Upper lobe of right lung (tissue), 1 donor: ENCODE measurements around the gene BCL11A. TPM values are rescaled to one million over a fixed set of nuclear protein-coding genes. Genes with fewer than 3 reads are reported as not detected.

Source experiments
- ATAC-seq: fragments of 200-7000 bp; cut with Tn5 transposase; one replicate; pipeline ENCODE4 v1.9.1; 2020; ENCODE audit warnings: mild to moderate bottlenecking, moderate library complexity
- DNase-seq: peaks from one replicate; pipeline ENCODE4 v3.0.0-alpha.2; 2020
- H3K27ac ChIP-seq: fragments of 200-600 bp; one replicate; pipeline ENCODE4 v1.8.0; 2022
- H3K27me3 ChIP-seq: fragments of 200-600 bp; one replicate; pipeline ENCODE4 v1.8.0; 2022; ENCODE audit warnings: mild to moderate bottlenecking
- H3K36me3 ChIP-seq: fragments of 200-600 bp; one replicate; pipeline ENCODE4 v1.8.0; 2022
- H3K4me1 ChIP-seq: fragments of 200-600 bp; one replicate; pipeline ENCODE4 v1.8.0; 2022
- H3K4me3 ChIP-seq: fragments of 200-600 bp; one replicate; pipeline ENCODE4 v1.8.0; 2022; ENCODE audit warnings: mild to moderate bottlenecking
- H3K9me3 ChIP-seq: fragments of 200-600 bp; one replicate; pipeline ENCODE4 v1.8.0; 2022
- intact Hi-C: fragments of 100-400 bp; cut with DNase I; formaldehyde crosslinking; loops from one replicate; pipeline ENCODE4 v1.11.0; 2022
- total RNA-seq: library from RNA; stranded (reverse); fragmentation: NEBNext Ultra II Directional; extraction: Animal tissue kit (Norgen Biotek cat#: 25700); gene quantifications from one replicate; pipeline ENCODE4 v1.2.1, GENCODE V29; 2021
- TF ChIP-seq, protein P1 (sequence below): fragments of 200-600 bp; IDR thresholded peaks from one replicate; pipeline ENCODE4 v1.8.0; 2022; ENCODE audit warnings: antibody characterized with exemption
- donor health status: DM: no; HTN: yes; CAD: no; lungs with severe emphysema.

BCL11A gene
- total RNA-seq, 1 donor from 2014 or later, result 10.3 TPM

DNA sequence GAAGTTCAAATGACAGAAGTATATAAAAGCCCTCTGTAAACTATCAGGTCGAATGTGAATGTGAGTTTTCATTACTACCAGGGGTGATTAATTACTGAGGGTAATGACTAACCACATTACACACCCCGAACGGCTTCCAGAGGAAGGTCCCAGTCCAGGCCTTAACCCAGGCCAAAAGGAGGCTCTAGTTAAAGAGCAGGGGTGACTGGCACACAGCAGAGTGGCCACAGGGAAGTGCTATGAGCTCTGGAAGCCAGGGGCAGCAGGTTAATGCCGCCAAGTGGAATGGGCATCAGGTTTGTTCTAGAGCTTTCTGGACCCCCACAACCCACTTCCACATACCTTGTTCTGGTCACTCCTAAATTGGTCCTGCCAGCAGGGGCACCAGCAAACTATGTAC, 87.7 kb downstream of the BCL11A start:
- ATAC-seq (no peak), DNase-seq (no peak)
- TF ChIP-seq, protein P1, sequence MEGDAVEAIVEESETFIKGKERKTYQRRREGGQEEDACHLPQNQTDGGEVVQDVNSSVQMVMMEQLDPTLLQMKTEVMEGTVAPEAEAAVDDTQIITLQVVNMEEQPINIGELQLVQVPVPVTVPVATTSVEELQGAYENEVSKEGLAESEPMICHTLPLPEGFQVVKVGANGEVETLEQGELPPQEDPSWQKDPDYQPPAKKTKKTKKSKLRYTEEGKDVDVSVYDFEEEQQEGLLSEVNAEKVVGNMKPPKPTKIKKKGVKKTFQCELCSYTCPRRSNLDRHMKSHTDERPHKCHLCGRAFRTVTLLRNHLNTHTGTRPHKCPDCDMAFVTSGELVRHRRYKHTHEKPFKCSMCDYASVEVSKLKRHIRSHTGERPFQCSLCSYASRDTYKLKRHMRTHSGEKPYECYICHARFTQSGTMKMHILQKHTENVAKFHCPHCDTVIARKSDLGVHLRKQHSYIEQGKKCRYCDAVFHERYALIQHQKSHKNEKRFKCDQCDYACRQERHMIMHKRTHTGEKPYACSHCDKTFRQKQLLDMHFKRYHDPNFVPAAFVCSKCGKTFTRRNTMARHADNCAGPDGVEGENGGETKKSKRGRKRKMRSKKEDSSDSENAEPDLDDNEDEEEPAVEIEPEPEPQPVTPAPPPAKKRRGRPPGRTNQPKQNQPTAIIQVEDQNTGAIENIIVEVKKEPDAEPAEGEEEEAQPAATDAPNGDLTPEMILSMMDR, result no peak

DNA sequence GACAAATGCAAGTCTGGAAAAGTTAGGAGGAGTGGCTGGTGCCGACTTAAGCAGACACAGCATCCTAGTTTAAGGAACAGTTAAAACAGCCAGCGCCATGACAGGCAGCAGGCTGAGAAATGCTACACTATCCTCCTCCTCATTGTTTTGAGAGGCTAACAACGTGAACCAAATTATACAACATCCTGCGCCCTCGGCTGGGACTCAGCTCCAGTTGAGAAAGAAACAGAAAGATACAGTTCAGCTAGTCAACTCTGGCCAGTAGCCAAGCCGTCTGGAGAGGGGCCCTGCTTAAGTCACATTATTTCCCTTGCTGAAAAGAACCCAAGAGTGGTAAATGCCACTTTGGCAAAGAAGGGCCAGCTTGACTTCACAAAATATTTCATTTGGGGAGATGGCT, 90.2 kb downstream of the BCL11A start:
- DNase-seq (no peak), ATAC-seq (no peak)
- intact Hi-C loops, result no loop called here
- TF ChIP-seq, protein P1, result no peak
- Histone ChIP-seq H3K4me3 (no peak overlapping the region), H3K36me3 (no peaks in the 10 kb centered on the region), H3K27ac (no peak overlapping the region), H3K4me1 (no peaks in the 10 kb centered on the region), H3K27me3 (no peaks in the 10 kb centered on the region), H3K9me3 (no peaks in the 10 kb centered on the region)

More for the DNA sequence above, 87.7 kb downstream of the BCL11A start:
- Histone ChIP-seq H3K36me3 (no peaks in the 10 kb centered on the region), H3K4me1 (no peaks in the 10 kb centered on the region), H3K9me3 (no peaks in the 10 kb centered on the region), H3K27me3 (no peaks in the 10 kb centered on the region), H3K27ac (no peak overlapping the region), H3K4me3 (no peak overlapping the region)
- intact Hi-C loops, result no loop called here

DNA sequence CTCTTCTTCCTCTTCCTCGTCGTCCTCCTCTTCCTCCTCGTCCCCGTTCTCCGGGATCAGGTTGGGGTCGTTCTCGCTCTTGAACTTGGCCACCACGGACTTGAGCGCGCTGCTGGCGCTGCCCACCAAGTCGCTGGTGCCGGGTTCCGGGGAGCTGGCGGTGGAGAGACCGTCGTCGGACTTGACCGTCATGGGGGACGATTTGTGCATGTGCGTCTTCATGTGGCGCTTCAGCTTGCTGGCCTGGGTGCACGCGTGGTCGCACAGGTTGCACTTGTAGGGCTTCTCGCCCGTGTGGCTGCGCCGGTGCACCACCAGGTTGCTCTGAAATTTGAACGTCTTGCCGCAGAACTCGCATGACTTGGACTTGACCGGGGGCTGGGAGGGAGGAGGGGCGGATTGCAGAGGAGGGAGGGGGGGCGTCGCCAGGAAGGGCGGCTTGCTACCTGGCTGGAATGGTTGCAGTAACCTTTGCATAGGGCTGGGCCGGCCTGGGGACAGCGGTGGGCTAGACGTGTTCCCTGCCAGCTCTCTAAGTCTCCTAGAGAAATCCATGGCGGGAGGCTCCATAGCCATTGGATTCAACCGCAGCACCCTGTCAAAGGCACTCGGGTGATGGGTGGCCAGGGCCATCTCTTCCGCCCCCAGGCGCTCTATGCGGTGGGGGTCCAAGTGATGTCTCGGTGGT, 91.9 kb downstream of the BCL11A start:
- H3K36me3 ChIP-seq, result no peaks in the 10 kb centered on the region
- no peak overlapping the region for H3K27ac ChIP-seq
- TF ChIP-seq, protein P1, result no peak
- ATAC-seq (no peak), DNase-seq (no peak)
- intact Hi-C loops, result no loop called here
- no peaks in the 10 kb centered on the region for H3K9me3 ChIP-seq
- H3K4me1 ChIP-seq, result no peaks in the 10 kb centered on the region
- H3K4me3 ChIP-seq, result no peak overlapping the region
- H3K27me3 ChIP-seq, result no peaks in the 10 kb centered on the region

DNA sequence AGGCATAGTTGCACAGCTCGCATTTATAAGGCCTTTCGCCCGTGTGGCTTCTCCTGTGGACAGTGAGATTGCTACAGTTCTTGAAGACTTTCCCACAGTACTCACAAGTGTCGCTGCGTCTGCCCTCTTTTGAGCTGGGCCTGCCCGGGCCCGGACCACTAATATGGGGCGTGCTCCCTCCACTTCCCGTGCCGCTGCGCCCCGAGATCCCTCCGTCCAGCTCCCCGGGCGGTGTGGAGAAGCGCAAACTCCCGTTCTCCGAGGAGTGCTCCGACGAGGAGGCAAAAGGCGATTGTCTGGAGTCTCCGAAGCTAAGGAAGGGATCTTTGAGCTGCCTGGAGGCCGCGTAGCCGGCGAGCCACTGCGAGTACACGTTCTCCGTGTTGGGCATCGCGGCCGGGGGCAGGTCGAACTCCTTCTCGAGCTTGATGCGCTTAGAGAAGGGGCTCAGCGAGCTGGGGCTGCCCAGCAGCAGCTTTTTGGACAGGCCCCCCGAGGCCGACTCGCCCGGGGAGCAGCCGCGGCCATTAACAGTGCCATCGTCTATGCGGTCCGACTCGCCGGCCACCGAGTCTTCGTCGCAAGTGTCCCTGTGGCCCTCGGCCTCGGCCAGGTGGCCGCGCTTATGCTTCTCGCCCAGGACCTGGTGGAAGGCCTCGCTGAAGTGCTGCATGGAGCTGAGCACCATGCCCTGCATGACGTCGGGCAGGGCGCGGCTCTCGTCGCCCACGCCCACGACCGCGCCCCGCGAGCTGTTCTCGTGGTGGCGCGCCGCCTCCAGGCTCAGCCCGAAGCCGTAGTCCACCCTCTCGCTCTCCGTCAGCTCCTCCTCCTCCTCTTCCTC, 92.7 kb downstream of the BCL11A start:
- no peak for DNase-seq
- H3K4me3 ChIP-seq, result no peak overlapping the region

DNA sequence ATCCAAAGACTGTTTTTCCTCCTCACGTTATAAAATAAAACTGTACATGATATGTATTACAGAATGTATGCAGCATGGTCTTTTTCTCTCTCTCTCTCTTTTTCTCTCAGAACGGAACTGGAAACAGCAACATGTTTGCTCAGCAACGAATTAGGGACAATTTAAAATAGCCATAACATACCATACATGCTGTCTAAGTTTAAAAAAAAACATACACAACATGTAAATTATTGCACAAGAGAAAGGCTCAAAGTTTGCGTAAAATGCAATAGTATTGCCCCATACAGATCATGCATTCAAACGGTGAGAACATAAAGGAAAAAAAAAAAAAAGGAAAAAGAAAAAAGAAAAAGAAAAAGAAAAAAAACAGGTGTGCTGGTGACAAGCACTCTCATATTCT, 93.6 kb downstream of the BCL11A start:
- TF ChIP-seq, protein P1, result no peak
- intact Hi-C loops, result no loop called here
- Histone ChIP-seq H3K36me3 (no peaks in the 10 kb centered on the region), H3K4me3 (no peak overlapping the region), H3K27me3 (no peaks in the 10 kb centered on the region), H3K27ac (no peak overlapping the region), H3K9me3 (no peaks in the 10 kb centered on the region), H3K4me1 (no peaks in the 10 kb centered on the region)
- no peak for ATAC-seq
- DNase-seq, result no peak

More for the DNA sequence above, 92.7 kb downstream of the BCL11A start:
- no peaks in the 10 kb centered on the region for H3K4me1 ChIP-seq
- intact Hi-C loops, result no loop called here
- H3K27me3 ChIP-seq, result no peaks in the 10 kb centered on the region
- H3K27ac ChIP-seq, result no peak overlapping the region
- TF ChIP-seq, protein P1, result no peak
- H3K9me3 ChIP-seq, result no peaks in the 10 kb centered on the region
- no peaks in the 10 kb centered on the region for H3K36me3 ChIP-seq
- ATAC-seq, result peak; percentile 35
